SK-N-SH (cell line): Measurements from ENCODE around the gene PRKD2. TPM values are rescaled to one million over a fixed set of nuclear protein-coding genes. Genes with fewer than 3 reads are reported as not detected.

ENCODE experiments used
- CTCF ChIA-PET: fragments of 300-600, 350-600 bp; formaldehyde crosslinking; extraction: SDS; loops from one replicate; lab custom pipeline; 2021; lab: Yijun Ruan, JAX
- POLR2A ChIA-PET: fragments of 350-600 bp; sonication (Branson Sonifier 250); formaldehyde crosslinking; extraction: SDS; loops from one replicate; lab custom pipeline; 2020; ENCODE audit warnings: antibody characterized with exemption, inconsistent platforms; lab: Yijun Ruan, JAX
- DNase-seq: peaks from one replicate; pipeline ENCODE4 v3.0.0; 2012
- H2AFZ ChIP-seq: fragments of 200-600 bp; sonication (generic); 2 replicates; pipeline ENCODE4 v1.8.1; 2016; ENCODE audit warnings: antibody characterized with exemption, mild to moderate bottlenecking, low read depth
- H3F3A ChIP-seq: fragments of 200-600 bp; sonication (generic); replicated peaks from 2 replicates; pipeline ENCODE3; 2016; ENCODE audit warnings: antibody characterized with exemption, mild to moderate bottlenecking; ENCODE audit not compliant: insufficient read depth
- H3K27ac ChIP-seq, 2 experiments: fragments of 200-500 bp in 1 of 2; fragments of 200-600 bp in 1 of 2; sonication (Bioruptor generic) in 1 of 2; sonication (generic), shearing (Covaris generic) in 1 of 2; 2 replicates each; pipeline versions ENCODE4 v1.5.1 to v1.6.1; 2014 to 2016; ENCODE audit warnings: low read depth in 2 of 2, inconsistent platforms in 1 of 2, low read length in 1 of 2, mild to moderate bottlenecking in 1 of 2, mixed read lengths in 1 of 2
- H3K27me3 ChIP-seq: fragments of 200-600 bp; sonication (generic), shearing (Covaris generic); 2 replicates; pipeline ENCODE4 v1.6.1; 2016; ENCODE audit warnings: mixed run types; ENCODE audit not compliant: insufficient read depth
- H3K36me3 ChIP-seq, 2 experiments: fragments of 200-500 bp in 1 of 2; fragments of 200-600 bp in 1 of 2; sonication (Bioruptor generic) in 1 of 2; sonication (generic) in 1 of 2; replicated peaks in 1 of 2; 2 replicates each; pipeline versions ENCODE3 to v1.5.1; 2014 to 2016; ENCODE audit warnings: low read length in 1 of 2, mild to moderate bottlenecking in 1 of 2; ENCODE audit not compliant: insufficient read depth in 2 of 2, control insufficient read depth in 1 of 2
- H3K4me1 ChIP-seq, 2 experiments: fragments of 200-500 bp in 1 of 2; fragments of 200-600 bp in 1 of 2; sonication (Bioruptor generic) in 1 of 2; sonication (generic), shearing (Covaris generic) in 1 of 2; 2 replicates each; pipeline versions ENCODE4 v1.5.1 to v1.6.1; 2014 to 2016; ENCODE audit warnings: low read depth in 1 of 2, low read length in 1 of 2, mixed run types in 1 of 2; ENCODE audit not compliant: insufficient read depth in 2 of 2, control insufficient read depth in 1 of 2
- H3K4me2 ChIP-seq: fragments of 200-600 bp; sonication (generic), shearing (Covaris generic); 2 replicates; pipeline ENCODE4 v1.6.1; 2017; ENCODE audit warnings: mixed run types
- H3K4me3 ChIP-seq, 2 experiments: fragments of 200-500 bp in 1 of 2; fragments of 200-600 bp in 1 of 2; sonication (Bioruptor generic) in 1 of 2; sonication (generic), shearing (Covaris generic) in 1 of 2; 2 replicates each; pipeline versions ENCODE4 v1.5.1 to v1.8.1; 2014 to 2016; ENCODE audit warnings: low read depth in 2 of 2, inconsistent platforms in 1 of 2, low read length in 1 of 2, mild to moderate bottlenecking in 1 of 2, mixed read lengths in 1 of 2, moderate library complexity in 1 of 2
- H3K79me2 ChIP-seq: fragments of 200-600 bp; sonication (generic); 2 replicates; pipeline ENCODE4 v1.8.1; 2017; ENCODE audit warnings: mild to moderate bottlenecking; ENCODE audit not compliant: insufficient read depth
- H3K9ac ChIP-seq: fragments of 200-600 bp; sonication (generic); 2 replicates; pipeline ENCODE4 v1.6.1; 2017; ENCODE audit warnings: mixed run types
- H3K9me2 ChIP-seq: fragments of 200-600 bp; sonication (generic); 2 replicates; pipeline ENCODE4 v1.6.1; 2017; ENCODE audit warnings: mixed run types
- H3K9me3 ChIP-seq: fragments of 200-600 bp; sonication (generic); 2 replicates; pipeline ENCODE4 v1.6.1; 2017; ENCODE audit warnings: mixed run types, mild to moderate bottlenecking, moderate library complexity
- H4K20me1 ChIP-seq: fragments of 200-600 bp; sonication (generic); 2 replicates; pipeline ENCODE4 v1.6.1; 2017; ENCODE audit warnings: mild to moderate bottlenecking, mixed run types; ENCODE audit not compliant: insufficient read depth
- CHD2 ChIP-seq: fragments of 150-350 bp; IDR thresholded peaks from 2 replicates; pipeline ENCODE4 v1.6.1; 2018; ENCODE audit warnings: low read length; ENCODE audit not compliant: partially characterized antibody
- ELF1 ChIP-seq: IDR thresholded peaks from 2 replicates; pipeline ENCODE4 v1.4.0; 2012
- EZH2phosphoT487 ChIP-seq: fragments of 200-600 bp; sonication (generic); IDR thresholded peaks from 2 replicates; pipeline ENCODE4 v1.6.1; 2017; ENCODE audit warnings: low read depth, mixed run types, mild to moderate bottlenecking, antibody characterized with exemption, moderate library complexity, borderline replicate concordance
- FOXM1 ChIP-seq: IDR thresholded peaks from 2 replicates; pipeline ENCODE4 v1.4.0; 2012; ENCODE audit warnings: low read depth, mild to moderate bottlenecking
- GATA2 ChIP-seq: sonication (generic); formaldehyde crosslinking; IDR thresholded peaks from 2 replicates; pipeline ENCODE4 v1.5.0; 2020; ENCODE audit warnings: mild to moderate bottlenecking, missing genetic modification reagents
- JUND ChIP-seq: IDR thresholded peaks from 2 replicates; pipeline ENCODE4 v1.4.0; 2012
- MXI1 ChIP-seq: IDR thresholded peaks from 2 replicates; pipeline ENCODE4 v1.6.1; 2012; ENCODE audit warnings: mild to moderate bottlenecking, low read depth, low read length, improper control_type of control experiment
- NFIC ChIP-seq: IDR thresholded peaks from 2 replicates; pipeline ENCODE4 v1.4.0; 2012; ENCODE audit warnings: borderline replicate concordance
- NRF1 ChIP-seq: IDR thresholded peaks from 2 replicates; pipeline ENCODE4 v1.6.1; 2012; ENCODE audit warnings: low read depth, mild to moderate bottlenecking, low read length
- POLR2AphosphoS5 ChIP-seq: IDR thresholded peaks from 2 replicates; pipeline ENCODE4 v1.6.1; 2012; ENCODE audit warnings: low read depth, low read length
- RXRA ChIP-seq: IDR thresholded peaks from 2 replicates; pipeline ENCODE4 v1.4.0; 2012; ENCODE audit warnings: low read depth, mild to moderate bottlenecking, borderline replicate concordance
- SIN3A ChIP-seq: IDR thresholded peaks from 2 replicates; pipeline ENCODE4 v1.6.1; 2012; ENCODE audit warnings: low read depth, mild to moderate bottlenecking, low read length, moderate library complexity, borderline replicate concordance
- SMC3 ChIP-seq: IDR thresholded peaks from 2 replicates; pipeline ENCODE4 v1.6.1; 2012; ENCODE audit warnings: low read depth, low read length, improper control_type of control experiment
- TAF1 ChIP-seq: IDR thresholded peaks from 2 replicates; pipeline ENCODE4 v1.6.1; 2012; ENCODE audit warnings: low read depth, mild to moderate bottlenecking, low read length, moderate library complexity, borderline replicate concordance
- TEAD4 ChIP-seq: IDR thresholded peaks from 2 replicates; pipeline ENCODE4 v1.4.0; 2012; ENCODE audit warnings: mild to moderate bottlenecking, borderline replicate concordance; ENCODE audit not compliant: insufficient read depth
- YY1 ChIP-seq: IDR thresholded peaks from 2 replicates; pipeline ENCODE4 v1.4.0; 2012; ENCODE audit warnings: low read depth, mild to moderate bottlenecking
- WGBS: methylation state at CpG from one replicate; pipeline ENCODE4 v1.1.6; 2017; ENCODE audit warnings: low lambda C conversion rate; 5-methylcytosine and 5-hydroxymethylcytosine counted together
- polyA plus RNA-seq, 3 experiments: library from polyadenylated mRNA; depleted of rRNA; stranded (reverse); fragments of >200 nt; gene quantifications; 2 replicates each; pipeline ENCODE4 v1.2.3, GENCODE V29; 2012
- TF ChIP-seq, protein P1 (sequence below): IDR thresholded peaks from 2 replicates; pipeline ENCODE4 v1.4.0; 2012; ENCODE audit warnings: low read depth
- TF ChIP-seq, protein P2 (sequence below): fragments of 150-350 bp; IDR thresholded peaks from 2 replicates; pipeline ENCODE4 v1.6.1; 2016; ENCODE audit warnings: mild to moderate bottlenecking, low read depth, low read length
- TF ChIP-seq, protein P3 (sequence below): IDR thresholded peaks from 2 replicates; pipeline ENCODE4; 2012
- TF ChIP-seq, protein P4 (sequence below): IDR thresholded peaks from 2 replicates; pipeline ENCODE4 v1.6.1; 2012; ENCODE audit warnings: mild to moderate bottlenecking, low read depth, low read length, moderate library complexity

The PRKD2 gene
- polyA plus RNA-seq, 1 of the 3 experiments (the other 2 are of a cell fraction): 21.4 TPM

- H3K9me3 ChIP-seq: no peaks in the 10 kb centered on the region
- H3K4me1 ChIP-seq: no peaks in the 10 kb centered on the region
- peaks cover 2 to 5% of the 10 kb centered on the region in 2 experiments for H3K36me3 ChIP-seq
- no peaks in the 10 kb centered on the region for H3K27me3 ChIP-seq
- no peaks in the 10 kb centered on the region for H3K9me2 ChIP-seq
- H4K20me1 ChIP-seq: no peaks in the 10 kb centered on the region
- POLR2A ChIA-PET: no interaction called here
- no peak overlapping the region for H2AFZ ChIP-seq
- peaks cover 7% of the 10 kb centered on the region for H3F3A ChIP-seq
- no peak overlapping the region for H3K9ac ChIP-seq
- H3K4me2 ChIP-seq: no peak overlapping the region
- TF ChIP-seq YY1 (no peak), RXRA (no peak), ELF1 (no peak), GATA2 (no peak), SIN3A (no peak)
- TF ChIP-seq, all 33 proteins: peak for 0
- CTCF ChIA-PET: interaction anchor here (1.0 to 2.5 kb wide), 2 partner anchors 33 to 78 kb away, joined by 3 to 10 read pairs; no protein-coding TSS in a partner anchor
- no peak overlapping the region for H3K4me3 ChIP-seq
- WGBS: 80% methylated on average over 6 of the region's 6 CpGs
- no peaks in the 10 kb centered on the region for H3K79me2 ChIP-seq
- no peak for DNase-seq
- no peak overlapping the region for H3K27ac ChIP-seq
These were observed 45.5 kb upstream of the PRKD2 start for GRCh38 chr19:46762245-46762890.

DNA sequence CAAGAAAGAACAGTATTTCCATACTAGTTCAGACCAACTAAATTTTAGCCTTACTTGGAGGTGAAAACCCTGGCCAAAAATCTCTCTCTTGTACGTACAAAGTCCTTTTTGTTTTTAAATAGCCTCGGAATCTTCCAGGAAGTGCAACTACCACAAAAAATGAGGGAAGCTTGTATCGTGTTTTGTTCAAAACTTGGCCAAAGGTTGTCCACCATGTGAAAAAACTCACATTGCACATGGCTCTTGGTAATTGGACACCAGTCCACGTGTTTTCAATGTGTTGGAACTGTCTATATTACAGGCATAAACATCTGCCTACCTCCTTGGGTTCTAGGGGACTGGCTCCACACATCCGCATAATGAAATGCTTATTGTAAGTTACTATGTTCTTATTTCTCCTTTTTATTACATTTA, 44.5 kb upstream of the PRKD2 start:
- H3K27ac ChIP-seq: no peak overlapping the region
- H3K9ac ChIP-seq: no peak overlapping the region
- no peaks in the 10 kb centered on the region for H3K4me1 ChIP-seq
- no peak for TF ChIP-seq FOXM1
- no peak for TF ChIP-seq MXI1
- TF ChIP-seq POLR2AphosphoS5: no peak
- no peak for TF ChIP-seq SMC3
- TF ChIP-seq, protein P1, sequence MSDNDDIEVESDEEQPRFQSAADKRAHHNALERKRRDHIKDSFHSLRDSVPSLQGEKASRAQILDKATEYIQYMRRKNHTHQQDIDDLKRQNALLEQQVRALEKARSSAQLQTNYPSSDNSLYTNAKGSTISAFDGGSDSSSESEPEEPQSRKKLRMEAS: no peak
- TF ChIP-seq NFIC: no peak
- no peak for TF ChIP-seq NRF1
- TF ChIP-seq CHD2: no peak
- TF ChIP-seq, protein P2, sequence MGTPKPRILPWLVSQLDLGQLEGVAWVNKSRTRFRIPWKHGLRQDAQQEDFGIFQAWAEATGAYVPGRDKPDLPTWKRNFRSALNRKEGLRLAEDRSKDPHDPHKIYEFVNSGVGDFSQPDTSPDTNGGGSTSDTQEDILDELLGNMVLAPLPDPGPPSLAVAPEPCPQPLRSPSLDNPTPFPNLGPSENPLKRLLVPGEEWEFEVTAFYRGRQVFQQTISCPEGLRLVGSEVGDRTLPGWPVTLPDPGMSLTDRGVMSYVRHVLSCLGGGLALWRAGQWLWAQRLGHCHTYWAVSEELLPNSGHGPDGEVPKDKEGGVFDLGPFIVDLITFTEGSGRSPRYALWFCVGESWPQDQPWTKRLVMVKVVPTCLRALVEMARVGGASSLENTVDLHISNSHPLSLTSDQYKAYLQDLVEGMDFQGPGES: no peak
- TF ChIP-seq EZH2phosphoT487: no peak
- no peak for TF ChIP-seq YY1
- TF ChIP-seq JUND: no peak
- TF ChIP-seq, protein P3, sequence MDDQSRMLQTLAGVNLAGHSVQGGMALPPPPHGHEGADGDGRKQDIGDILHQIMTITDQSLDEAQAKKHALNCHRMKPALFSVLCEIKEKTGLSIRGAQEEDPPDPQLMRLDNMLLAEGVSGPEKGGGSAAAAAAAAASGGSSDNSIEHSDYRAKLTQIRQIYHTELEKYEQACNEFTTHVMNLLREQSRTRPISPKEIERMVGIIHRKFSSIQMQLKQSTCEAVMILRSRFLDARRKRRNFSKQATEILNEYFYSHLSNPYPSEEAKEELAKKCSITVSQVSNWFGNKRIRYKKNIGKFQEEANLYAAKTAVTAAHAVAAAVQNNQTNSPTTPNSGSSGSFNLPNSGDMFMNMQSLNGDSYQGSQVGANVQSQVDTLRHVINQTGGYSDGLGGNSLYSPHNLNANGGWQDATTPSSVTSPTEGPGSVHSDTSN: no peak
- TF ChIP-seq RXRA: no peak
- no peak for TF ChIP-seq TEAD4
- TF ChIP-seq, protein P4, sequence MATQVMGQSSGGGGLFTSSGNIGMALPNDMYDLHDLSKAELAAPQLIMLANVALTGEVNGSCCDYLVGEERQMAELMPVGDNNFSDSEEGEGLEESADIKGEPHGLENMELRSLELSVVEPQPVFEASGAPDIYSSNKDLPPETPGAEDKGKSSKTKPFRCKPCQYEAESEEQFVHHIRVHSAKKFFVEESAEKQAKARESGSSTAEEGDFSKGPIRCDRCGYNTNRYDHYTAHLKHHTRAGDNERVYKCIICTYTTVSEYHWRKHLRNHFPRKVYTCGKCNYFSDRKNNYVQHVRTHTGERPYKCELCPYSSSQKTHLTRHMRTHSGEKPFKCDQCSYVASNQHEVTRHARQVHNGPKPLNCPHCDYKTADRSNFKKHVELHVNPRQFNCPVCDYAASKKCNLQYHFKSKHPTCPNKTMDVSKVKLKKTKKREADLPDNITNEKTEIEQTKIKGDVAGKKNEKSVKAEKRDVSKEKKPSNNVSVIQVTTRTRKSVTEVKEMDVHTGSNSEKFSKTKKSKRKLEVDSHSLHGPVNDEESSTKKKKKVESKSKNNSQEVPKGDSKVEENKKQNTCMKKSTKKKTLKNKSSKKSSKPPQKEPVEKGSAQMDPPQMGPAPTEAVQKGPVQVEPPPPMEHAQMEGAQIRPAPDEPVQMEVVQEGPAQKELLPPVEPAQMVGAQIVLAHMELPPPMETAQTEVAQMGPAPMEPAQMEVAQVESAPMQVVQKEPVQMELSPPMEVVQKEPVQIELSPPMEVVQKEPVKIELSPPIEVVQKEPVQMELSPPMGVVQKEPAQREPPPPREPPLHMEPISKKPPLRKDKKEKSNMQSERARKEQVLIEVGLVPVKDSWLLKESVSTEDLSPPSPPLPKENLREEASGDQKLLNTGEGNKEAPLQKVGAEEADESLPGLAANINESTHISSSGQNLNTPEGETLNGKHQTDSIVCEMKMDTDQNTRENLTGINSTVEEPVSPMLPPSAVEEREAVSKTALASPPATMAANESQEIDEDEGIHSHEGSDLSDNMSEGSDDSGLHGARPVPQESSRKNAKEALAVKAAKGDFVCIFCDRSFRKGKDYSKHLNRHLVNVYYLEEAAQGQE: no peak
- TF ChIP-seq TAF1: no peak
- H3F3A ChIP-seq: peaks cover 7% of the 10 kb centered on the region
- ChIA-PET POLR2A (no interaction called here), CTCF (interaction anchor here (1.0 to 2.5 kb wide), 2 partner anchors 32 to 79 kb away, joined by 3 to 10 read pairs; no protein-coding TSS in a partner anchor)
- H3K4me3 ChIP-seq: no peak overlapping the region
- no peaks in the 10 kb centered on the region for H3K79me2 ChIP-seq
- H3K9me2 ChIP-seq: no peaks in the 10 kb centered on the region
- peaks cover 2 to 5% of the 10 kb centered on the region in 2 experiments for H3K36me3 ChIP-seq
- no peaks in the 10 kb centered on the region for H3K9me3 ChIP-seq
- no peaks in the 10 kb centered on the region for H4K20me1 ChIP-seq
- H2AFZ ChIP-seq: no peak overlapping the region
- no peak overlapping the region for H3K4me2 ChIP-seq
- 87% methylated on average over 5 of the region's 5 CpGs for WGBS
- no peaks in the 10 kb centered on the region for H3K27me3 ChIP-seq
- no peak for DNase-seq
